ENCODE results near the gene KIF4A. TPM values are rescaled to one million over a fixed set of nuclear protein-coding genes. Genes with fewer than 3 reads are reported as not detected.

The KIF4A gene, protein sequence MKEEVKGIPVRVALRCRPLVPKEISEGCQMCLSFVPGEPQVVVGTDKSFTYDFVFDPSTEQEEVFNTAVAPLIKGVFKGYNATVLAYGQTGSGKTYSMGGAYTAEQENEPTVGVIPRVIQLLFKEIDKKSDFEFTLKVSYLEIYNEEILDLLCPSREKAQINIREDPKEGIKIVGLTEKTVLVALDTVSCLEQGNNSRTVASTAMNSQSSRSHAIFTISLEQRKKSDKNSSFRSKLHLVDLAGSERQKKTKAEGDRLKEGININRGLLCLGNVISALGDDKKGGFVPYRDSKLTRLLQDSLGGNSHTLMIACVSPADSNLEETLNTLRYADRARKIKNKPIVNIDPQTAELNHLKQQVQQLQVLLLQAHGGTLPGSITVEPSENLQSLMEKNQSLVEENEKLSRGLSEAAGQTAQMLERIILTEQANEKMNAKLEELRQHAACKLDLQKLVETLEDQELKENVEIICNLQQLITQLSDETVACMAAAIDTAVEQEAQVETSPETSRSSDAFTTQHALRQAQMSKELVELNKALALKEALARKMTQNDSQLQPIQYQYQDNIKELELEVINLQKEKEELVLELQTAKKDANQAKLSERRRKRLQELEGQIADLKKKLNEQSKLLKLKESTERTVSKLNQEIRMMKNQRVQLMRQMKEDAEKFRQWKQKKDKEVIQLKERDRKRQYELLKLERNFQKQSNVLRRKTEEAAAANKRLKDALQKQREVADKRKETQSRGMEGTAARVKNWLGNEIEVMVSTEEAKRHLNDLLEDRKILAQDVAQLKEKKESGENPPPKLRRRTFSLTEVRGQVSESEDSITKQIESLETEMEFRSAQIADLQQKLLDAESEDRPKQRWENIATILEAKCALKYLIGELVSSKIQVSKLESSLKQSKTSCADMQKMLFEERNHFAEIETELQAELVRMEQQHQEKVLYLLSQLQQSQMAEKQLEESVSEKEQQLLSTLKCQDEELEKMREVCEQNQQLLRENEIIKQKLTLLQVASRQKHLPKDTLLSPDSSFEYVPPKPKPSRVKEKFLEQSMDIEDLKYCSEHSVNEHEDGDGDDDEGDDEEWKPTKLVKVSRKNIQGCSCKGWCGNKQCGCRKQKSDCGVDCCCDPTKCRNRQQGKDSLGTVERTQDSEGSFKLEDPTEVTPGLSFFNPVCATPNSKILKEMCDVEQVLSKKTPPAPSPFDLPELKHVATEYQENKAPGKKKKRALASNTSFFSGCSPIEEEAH
- total RNA-seq (1 to 10 TPM in 1 of 2 donors, under 1 TPM in 1; 0.61 to 2.4 TPM), polyA plus RNA-seq (under 1 TPM; 0.33 to 0.66 TPM)
- long read RNA-seq, donor 1, result 0 reads
- long read RNA-seq, donor 2, result 0 reads
- long read RNA-seq, donor 3, full-length matches to known transcripts, result 1 of 1 reads
- long read RNA-seq, donor 3, partial matches to known transcripts, result 0 of 1 reads
- long read RNA-seq, donor 3, other reads (novel, unspliced or antisense), result 0 of 1 reads
- long read RNA-seq, donor 4, full-length matches to known transcripts, result 1 of 1 reads
- long read RNA-seq, donor 4, partial matches to known transcripts, result 0 of 1 reads
- long read RNA-seq, donor 4, other reads (novel, unspliced or antisense), result 0 of 1 reads
- long read RNA-seq, donor 5, full-length matches to known transcripts, result 2 of 2 reads
- long read RNA-seq, donor 5, partial matches to known transcripts, result 0 of 2 reads
- long read RNA-seq, donor 5, other reads (novel, unspliced or antisense), result 0 of 2 reads

DNA sequence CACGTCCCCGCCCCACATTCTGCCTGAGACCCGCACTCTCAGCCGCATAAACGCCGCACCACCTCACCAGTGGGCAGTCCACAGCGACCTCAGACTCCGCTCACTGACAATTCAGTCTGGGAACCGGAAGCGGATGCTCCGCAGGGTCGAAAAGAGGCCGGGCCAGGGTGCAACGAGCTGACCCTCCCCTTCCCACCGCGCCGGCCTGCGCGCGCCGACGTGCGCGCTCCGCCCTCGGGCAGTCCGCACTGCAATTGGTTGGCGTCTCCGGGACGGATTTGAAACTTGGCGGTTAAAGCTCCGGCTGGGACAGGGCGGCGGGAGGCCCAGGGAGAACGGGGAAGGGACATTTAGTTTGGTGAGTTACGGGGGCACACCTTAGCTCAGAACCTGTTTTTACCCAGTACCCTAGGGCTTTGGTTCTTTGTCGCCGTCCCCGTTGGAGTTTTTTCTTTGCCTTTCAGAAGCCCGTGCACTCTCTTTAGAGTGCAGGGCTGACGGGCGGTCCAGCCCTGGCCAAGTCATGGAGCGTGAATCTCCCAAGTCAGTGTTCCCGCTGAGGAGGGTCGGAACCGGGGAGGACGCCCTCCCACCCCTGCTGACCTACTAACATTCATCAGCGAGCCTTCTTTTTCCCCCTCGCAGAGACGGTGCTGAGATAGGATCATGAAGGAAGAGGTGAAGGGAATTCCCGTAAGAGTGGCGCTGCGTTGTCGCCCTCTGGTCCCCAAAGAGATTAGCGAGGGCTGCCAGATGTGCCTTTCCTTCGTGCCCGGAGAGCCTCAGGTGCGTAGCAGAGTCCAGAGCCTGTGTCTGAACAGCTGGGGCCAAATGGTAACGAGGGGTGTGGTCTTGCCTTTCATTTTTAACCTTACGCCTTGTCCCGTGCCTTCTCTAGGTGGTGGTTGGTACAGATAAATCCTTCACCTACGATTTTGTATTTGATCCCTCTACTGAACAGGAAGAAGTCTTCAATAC, at the start of gene KIF4A, which contains the start of gene PDZD11:
Gene KIF4A (plus strand): TSS at position 312 of the 978 bp plus-strand sequence. CDS start 355 bp downstream, at position 667.
Gene PDZD11 (minus strand): TSS at position 135 of the 978 bp plus-strand sequence. CDS start 586 bp downstream, outside the sequence.
- peak within 1 kb of the TSS; percentile 55 for H3K4me3 ChIP-seq
- peaks cover 0 to 2% (median 0%) of the 10 kb centered on the region in 4 donors for H3K9me3 ChIP-seq (ENCODE audit: control insufficient read depth in 4 of 4, insufficient read depth in 3 of 4, low read length in 3 of 4)
- peak; percentile 99 for ATAC-seq (ENCODE audit: insufficient read depth, low FRiP score)
- peak within 1 kb of the TSS; percentile 34 to 73 for H3K27ac ChIP-seq (ENCODE audit: low read depth in 1 of 2, low read length in 1 of 2)
- H3K4me1 ChIP-seq (ENCODE audit: control insufficient read depth in 5 of 5, insufficient read depth in 5 of 5, low read length in 5 of 5), result peaks cover 0 to 9% (median 0%) of the 10 kb centered on the region in 5 donors
- H3K9ac ChIP-seq (ENCODE audit: insufficient read depth in 1 of 2, low read length in 2 of 2), result peak within 1 kb of the TSS; percentile 73 to 74
- no peaks in the 10 kb centered on the region for H3K27me3 ChIP-seq (ENCODE audit: control insufficient read depth in 3 of 3, insufficient read depth in 3 of 3, low read length in 2 of 3)
- peaks cover 0 to 8% (median 2%) of the 10 kb centered on the region in 4 donors for H3K36me3 ChIP-seq (ENCODE audit: control insufficient read depth in 4 of 4, insufficient read depth in 4 of 4, low read length in 4 of 4)
- DNase-seq, result peak; percentile 86 to 93 (median 89)
- TF ChIP-seq, protein P1, sequence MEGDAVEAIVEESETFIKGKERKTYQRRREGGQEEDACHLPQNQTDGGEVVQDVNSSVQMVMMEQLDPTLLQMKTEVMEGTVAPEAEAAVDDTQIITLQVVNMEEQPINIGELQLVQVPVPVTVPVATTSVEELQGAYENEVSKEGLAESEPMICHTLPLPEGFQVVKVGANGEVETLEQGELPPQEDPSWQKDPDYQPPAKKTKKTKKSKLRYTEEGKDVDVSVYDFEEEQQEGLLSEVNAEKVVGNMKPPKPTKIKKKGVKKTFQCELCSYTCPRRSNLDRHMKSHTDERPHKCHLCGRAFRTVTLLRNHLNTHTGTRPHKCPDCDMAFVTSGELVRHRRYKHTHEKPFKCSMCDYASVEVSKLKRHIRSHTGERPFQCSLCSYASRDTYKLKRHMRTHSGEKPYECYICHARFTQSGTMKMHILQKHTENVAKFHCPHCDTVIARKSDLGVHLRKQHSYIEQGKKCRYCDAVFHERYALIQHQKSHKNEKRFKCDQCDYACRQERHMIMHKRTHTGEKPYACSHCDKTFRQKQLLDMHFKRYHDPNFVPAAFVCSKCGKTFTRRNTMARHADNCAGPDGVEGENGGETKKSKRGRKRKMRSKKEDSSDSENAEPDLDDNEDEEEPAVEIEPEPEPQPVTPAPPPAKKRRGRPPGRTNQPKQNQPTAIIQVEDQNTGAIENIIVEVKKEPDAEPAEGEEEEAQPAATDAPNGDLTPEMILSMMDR (IDR thresholded peaks at IDR 0.05; ENCODE audit: control extremely low read depth, extremely low read depth), result no peak
- WGBS, 2 donors, result 1 to 35% methylated on average over 50 to 62 of the region's 62 CpGs

DNA sequence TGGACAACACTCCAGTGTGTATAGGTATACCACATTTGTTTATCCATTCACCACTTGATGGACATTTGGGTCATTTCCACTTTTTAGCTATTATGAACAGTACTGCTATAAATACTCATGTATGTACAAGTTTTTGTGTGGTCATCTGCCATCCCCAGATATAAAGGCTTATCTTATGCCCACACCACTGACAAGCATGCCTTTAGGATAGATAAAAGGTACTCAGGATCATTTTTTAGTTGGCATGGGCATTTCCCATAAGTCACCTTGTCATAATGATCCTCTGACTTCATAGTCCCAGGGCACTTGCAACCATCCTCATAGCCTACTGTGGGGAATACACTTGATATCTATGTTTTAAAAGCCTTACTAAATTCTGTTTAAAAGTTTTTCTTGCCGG, 49.2 kb upstream of the KIF4A start:
- no peak overlapping the region for H3K4me3 ChIP-seq
- no peaks in the 10 kb centered on the region for H3K9me3 ChIP-seq (ENCODE audit: control insufficient read depth in 4 of 4, insufficient read depth in 3 of 4, low read length in 3 of 4)
- no peaks in the 10 kb centered on the region for H3K4me1 ChIP-seq (ENCODE audit: control insufficient read depth in 5 of 5, insufficient read depth in 5 of 5, low read length in 5 of 5)
- TF ChIP-seq, protein P1 (IDR thresholded peaks at IDR 0.05; ENCODE audit: control extremely low read depth, extremely low read depth), result no peak
- no peak overlapping the region for H3K9ac ChIP-seq (ENCODE audit: insufficient read depth in 1 of 2, low read length in 2 of 2)
- WGBS, 2 donors, result 85 to 91% methylated on average over 1 of the region's 1 CpG
- ATAC-seq (ENCODE audit: insufficient read depth, low FRiP score) (no peak), DNase-seq (no peak)
- no peak overlapping the region for H3K27ac ChIP-seq (ENCODE audit: low read depth in 1 of 2, low read length in 1 of 2)
- no peaks in the 10 kb centered on the region for H3K36me3 ChIP-seq (ENCODE audit: control insufficient read depth in 4 of 4, insufficient read depth in 4 of 4, low read length in 4 of 4)
- peaks cover 0 to 2% (median 0%) of the 10 kb centered on the region in 3 donors for H3K27me3 ChIP-seq (ENCODE audit: control insufficient read depth in 3 of 3, insufficient read depth in 3 of 3, low read length in 2 of 3)

Measured in lung (tissue), 16 donors.